Embryonic facial prominence (tissue), 1 donor: ENCODE data around the gene MRPS25.
"Not testable (repeated sequence)": the region's sequence is repeated elsewhere in the genome, so short reads cannot be mapped to it uniquely, and the experiment has no call there.

Experiments
- DNase-seq: peaks from one replicate; pipeline ENCODE4 v3.0.0-alpha.2; 2016; ENCODE audit errors: extremely low spot score

The MRPS25 gene

GRCh38 chr3:15043408-15044171 lies 21.5 kb downstream of the MRPS25 start:
- DNase-seq = no peak

DNA sequence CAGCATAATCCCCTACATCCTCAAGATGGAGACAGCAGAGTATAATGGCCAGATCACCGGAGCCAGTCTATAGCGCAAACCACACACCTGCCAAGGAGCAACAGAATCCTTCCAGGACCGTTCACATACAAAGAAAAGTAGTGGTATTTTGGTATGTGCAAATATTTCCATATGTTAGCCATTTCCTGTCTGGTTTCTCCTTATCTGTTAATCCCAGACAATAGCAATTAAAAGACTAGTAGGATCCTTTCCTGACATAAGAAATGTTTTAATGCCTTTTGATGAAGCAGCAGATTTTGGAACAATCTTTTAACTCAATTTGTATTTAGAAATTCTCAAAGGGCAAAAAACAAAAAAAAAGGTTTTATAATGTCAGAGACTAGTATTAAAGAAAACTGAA lies 22.2 kb downstream of the MRPS25 start:
- DNase-seq = no peak

- no peak for DNase-seq
Measured at GRCh38 chr3:15041950-15042349, 23.2 kb downstream of the MRPS25 start.

- DNase-seq = no peak
Measured at GRCh38 chr3:15040844-15041243, 24.3 kb downstream of the MRPS25 start.

DNA sequence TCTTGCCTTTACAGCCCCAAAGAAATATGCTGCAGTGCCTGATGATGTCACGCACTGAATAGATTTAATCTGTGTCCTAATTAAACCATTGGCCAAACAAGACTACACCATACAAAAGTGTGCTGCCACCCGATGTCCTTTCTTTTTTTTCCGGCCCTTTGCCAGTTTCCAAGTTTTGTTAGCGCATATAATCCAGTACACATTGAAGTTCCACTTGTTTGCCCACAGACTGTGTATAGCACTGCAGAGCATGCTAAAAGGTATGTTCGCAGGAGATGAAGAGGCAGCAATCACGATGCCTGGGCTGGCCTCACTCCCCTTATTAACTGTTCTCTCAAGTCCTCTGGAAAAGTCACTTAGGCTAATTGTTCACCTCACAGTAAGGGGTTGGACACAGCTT lies 26.8 kb downstream of the MRPS25 start:
- DNase-seq = no peak

DNA sequence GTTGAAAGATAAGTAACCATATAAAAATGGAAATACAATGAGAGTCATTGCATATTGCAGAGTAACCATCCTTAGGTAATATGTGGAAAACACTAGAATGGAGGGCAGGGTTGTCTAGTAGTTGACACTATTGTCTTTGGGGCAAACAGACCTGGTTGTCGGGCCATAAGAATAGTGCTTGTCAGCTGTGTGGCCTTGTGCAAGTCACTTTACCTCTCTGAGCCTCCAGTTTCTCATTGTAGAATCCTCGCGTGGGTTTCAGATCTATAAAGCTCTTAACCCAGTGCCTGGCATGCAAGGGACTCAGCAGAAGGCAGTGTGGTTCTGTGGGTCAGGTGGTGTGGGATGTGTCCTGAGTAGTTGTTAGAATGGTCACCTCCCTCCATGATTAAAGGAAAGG lies 32.0 kb downstream of the MRPS25 start:
- DNase-seq = no peak

DNA sequence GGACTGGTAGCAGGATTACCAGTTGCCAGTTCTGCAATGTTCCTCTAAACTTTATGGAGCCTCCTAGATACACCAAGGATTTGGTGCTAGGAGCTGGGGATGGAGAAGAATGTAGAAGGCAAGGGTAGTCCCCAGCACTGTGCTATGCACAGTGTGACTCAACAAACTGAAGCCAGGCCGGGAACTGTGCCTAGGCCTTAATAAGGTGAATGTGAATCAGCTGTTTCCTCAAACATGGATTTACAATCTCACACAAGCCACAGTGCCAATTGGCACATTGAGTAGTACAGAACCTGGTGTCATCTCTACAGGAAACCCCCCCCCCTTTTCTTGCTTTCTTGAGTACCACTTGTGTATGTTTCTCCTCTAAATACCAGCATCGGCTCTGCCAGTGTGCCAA lies 32.5 kb downstream of the MRPS25 start:
- DNase-seq = no peak

DNA sequence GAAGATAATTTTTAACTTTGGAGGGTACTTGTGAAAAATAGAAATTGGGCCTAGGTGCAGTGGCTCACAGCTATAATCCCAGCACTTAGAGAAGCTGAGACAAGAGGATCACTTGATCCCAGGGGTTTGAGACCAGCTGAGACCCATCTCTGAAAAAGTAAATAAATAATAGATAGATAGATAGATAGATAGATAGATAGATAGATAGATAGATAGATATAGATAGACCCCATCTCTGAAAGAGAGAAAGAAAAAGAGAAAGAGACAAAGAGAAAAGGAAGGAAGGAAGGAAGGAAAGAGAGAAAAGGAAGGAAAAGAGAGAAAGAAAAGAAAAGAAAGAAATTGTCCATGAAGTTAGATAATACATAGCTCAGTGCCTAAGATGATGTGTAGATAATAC lies 35.5 kb downstream of the MRPS25 start:
- no peak for DNase-seq

GRCh38 chr3:15023719-15024118 lies 41.4 kb downstream of the MRPS25 start:
- DNase-seq = no peak

DNA sequence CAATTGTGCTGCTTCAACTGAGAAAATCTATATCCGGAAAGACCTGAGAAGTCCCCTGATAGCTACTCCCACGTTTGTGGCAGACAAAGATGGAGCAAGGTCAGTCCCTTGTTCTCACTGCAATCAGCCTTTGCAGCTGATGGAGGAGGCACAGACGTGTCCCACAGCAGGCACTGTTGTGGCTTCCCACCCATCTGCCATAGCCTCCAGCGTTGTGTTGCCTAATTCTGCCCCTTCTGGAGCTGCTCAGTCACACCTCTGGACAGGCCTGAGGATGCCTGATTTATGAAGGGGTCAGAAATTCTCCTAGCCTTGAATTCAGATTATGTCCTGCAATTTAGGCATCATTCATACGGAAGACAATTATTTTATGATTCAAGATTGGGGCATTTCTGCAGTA lies 41.9 kb downstream of the MRPS25 start:
- DNase-seq = no peak

GRCh38 chr3:15017191-15017590 lies 47.9 kb downstream of the MRPS25 start:
- DNase-seq = no peak

GRCh38 chr3:15015456-15015855 lies 49.7 kb downstream of the MRPS25 start:
- no peak for DNase-seq

DNA sequence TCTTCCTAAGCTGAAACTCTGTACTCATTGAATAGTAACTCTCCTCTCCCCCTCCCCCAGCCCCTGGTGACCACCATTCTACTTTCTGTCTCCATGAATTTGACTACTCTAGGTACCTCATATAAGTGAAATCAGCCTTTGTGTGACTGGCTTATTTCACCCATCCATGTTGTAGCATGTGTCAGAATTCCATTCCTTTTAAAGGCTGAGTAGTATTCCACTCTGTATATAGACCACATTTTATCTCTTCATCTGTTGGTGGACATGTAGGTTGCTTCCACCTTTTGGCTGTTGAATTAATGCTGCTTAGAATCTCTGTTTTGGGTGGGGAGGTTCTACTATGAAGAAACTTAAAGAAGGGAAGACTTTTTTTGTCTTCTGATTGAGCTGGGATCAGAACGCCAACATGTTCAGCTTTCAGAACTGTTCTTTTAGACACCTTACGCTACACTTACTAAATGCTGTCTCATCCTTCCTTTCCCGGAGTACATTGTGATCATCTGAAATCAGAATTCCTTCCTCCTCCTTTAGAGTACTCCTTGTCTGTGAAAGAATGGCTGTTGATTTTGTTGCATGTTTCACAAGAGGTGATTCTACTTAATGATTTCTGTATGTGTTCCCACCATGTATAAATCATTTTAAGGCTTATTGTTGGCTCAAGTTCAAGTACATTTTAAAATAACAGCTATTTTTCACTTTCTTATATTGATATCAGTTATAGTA lies 50.3 kb downstream of the MRPS25 start:
- DNase-seq = no peak

GRCh38 chr3:15011174-15011573 lies 53.9 kb downstream of the MRPS25 start:
- no peak for DNase-seq

DNA sequence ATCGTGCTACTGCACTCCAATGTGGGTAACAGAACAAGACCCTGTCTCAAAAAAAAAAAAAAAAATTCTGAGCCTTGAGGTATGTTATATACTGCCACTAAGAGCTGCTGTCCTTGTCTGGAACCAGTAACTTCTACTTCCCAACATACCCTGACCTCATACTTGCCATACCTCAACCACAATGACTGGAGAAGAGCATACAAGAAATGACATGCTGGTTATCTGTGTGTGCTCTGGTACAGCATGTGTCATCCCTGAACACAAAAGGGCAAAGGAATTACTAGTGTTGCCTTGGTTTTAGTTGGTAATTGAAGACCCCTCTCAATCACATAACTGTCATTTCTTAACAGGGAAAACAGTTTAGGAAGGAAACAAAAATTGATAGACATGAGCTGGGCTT lies 54.5 kb downstream of the MRPS25 start:
- DNase-seq = no peak

DNA sequence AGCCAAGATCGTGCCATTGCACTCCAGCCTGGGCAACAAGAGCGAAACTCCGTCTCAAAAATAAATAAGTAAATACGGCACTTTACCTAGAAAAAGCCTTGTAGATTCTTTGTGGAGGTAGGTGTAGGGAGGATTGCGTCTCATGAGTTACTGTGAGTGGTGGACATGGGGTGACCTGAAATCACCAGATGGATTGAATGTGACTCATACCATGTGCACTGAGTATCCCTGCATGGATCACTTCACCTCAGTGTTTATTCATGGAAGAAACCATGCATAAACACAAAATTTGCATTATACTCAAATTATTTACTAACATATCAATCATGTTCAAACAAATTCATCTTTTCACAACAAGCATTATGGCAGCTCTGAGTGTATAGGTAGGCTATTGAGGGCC lies 55.9 kb downstream of the MRPS25 start:
- DNase-seq = no peak

DNA sequence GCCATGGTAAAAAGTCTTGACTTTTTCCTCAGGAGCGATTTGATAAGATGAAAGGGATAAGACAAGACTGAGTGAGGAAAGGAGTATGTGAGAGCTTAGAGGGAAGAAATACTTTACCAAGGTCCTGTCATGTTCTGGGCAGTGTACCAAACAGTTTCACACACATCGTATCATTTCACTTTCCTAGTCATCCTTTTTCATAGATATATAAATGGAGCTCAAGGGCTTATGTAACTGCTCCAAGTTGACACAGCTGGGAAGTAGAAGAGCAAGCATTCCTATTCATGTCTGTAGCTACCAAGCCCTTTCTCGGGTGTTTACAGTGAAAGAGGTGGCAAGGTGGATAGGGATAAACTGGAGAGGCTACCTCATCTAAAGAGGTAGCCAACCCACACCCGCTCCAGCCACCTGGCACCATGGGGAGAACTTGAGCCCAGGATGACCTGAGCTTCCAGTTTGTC lies 57.4 kb downstream of the MRPS25 start:
- DNase-seq = no peak

GRCh38 chr3:14999182-14999581 lies 65.9 kb downstream of the MRPS25 start:
- not testable (repeated sequence) for DNase-seq
